B cell (primary cell): Measurements from ENCODE around the gene TMEM143. TPM values are rescaled to one million over a fixed set of nuclear protein-coding genes. Genes with fewer than 3 reads are reported as not detected.

Experiments
- ATAC-seq: fragments of 200-7000 bp; cut with Tn5 transposase; one replicate; pipeline ENCODE4 v1.10.0; 2021; ENCODE audit warnings: low read depth, mild to moderate bottlenecking, moderate number of reproducible peaks, moderate library complexity
- CTCF ChIA-PET: fragments of 350-600 bp; sonication (Branson Sonifier 250); formaldehyde crosslinking; loops from one replicate; lab custom pipeline; 2021; ENCODE audit warnings: antibody characterized with exemption, inconsistent platforms; lab: Charles Lee
- POLR2A ChIA-PET: fragments of 350-600 bp; sonication (Branson Sonifier 250); formaldehyde crosslinking; loops from one replicate; lab custom pipeline; 2021; ENCODE audit warnings: antibody characterized with exemption; lab: Charles Lee
- DNase-seq: peaks from one replicate; pipeline ENCODE4 v3.0.0; 2013
- H2AFZ ChIP-seq: 2 replicates; pipeline ENCODE4 v1.6.1; 2012; ENCODE audit warnings: mild to moderate bottlenecking, low read depth, low read length; ENCODE audit not compliant: insufficient read depth, poor library complexity, severe bottlenecking
- H3K27ac ChIP-seq, 2 donors: 1 replicate in 1 of 2; 2 replicates in 1 of 2; pipeline ENCODE4 v1.5.1; 2012 to 2013; ENCODE audit warnings: low read length in 2 of 2, mild to moderate bottlenecking in 2 of 2, moderate library complexity in 1 of 2
- H3K27me3 ChIP-seq, 4 experiments: fragments of 200-600 bp in 1 of 4; sonication (generic) in 1 of 4; replicated peaks in 1 of 4; 1 replicate in 2 of 4; 2 replicates in 2 of 4; pipeline versions ENCODE4 v1.6.1 to v1.7.0; 2013 to 2016; ENCODE audit warnings: low read length in 3 of 4, mild to moderate bottlenecking in 2 of 4, mixed read lengths in 1 of 4, moderate library complexity in 1 of 4; ENCODE audit not compliant: insufficient read depth in 4 of 4, control insufficient read depth in 3 of 4; ENCODE audit errors: control extremely low read depth in 1 of 4
- H3K36me3 ChIP-seq, 2 experiments: replicated peaks in 1 of 2; 1 replicate in 1 of 2; 2 replicates in 1 of 2; pipeline versions ENCODE4 v1.6.1 to v1.7.1; 2013; ENCODE audit warnings: low read length in 1 of 2; ENCODE audit not compliant: insufficient read depth in 2 of 2, control insufficient read depth in 1 of 2; ENCODE audit errors: control extremely low read depth in 1 of 2, extremely low read depth in 1 of 2
- H3K4me1 ChIP-seq, 2 donors: fragments of 200-600 bp in 1 of 2; sonication (generic) in 1 of 2; 1 replicate in 1 of 2; 2 replicates in 1 of 2; pipeline versions ENCODE4 v1.5.1 to v1.6.1; 2013 to 2017; ENCODE audit warnings: low read length in 2 of 2; ENCODE audit not compliant: control insufficient read depth in 2 of 2, insufficient read depth in 2 of 2
- H3K4me2 ChIP-seq: replicated peaks from 2 replicates; pipeline ENCODE3; 2012; ENCODE audit warnings: mild to moderate bottlenecking, low read depth, low read length; ENCODE audit not compliant: poor library complexity, severe bottlenecking
- H3K4me3 ChIP-seq, 5 experiments: fragments of 200-600 bp in 1 of 5; sonication (generic) in 1 of 5; 1 replicate in 3 of 5; 2 replicates in 2 of 5; pipeline versions ENCODE4 v1.5.1 to v1.7.0; 2011 to 2016; ENCODE audit warnings: low read length in 4 of 5, mild to moderate bottlenecking in 4 of 5, low read depth in 2 of 5, control low read depth in 1 of 5, moderate library complexity in 1 of 5; ENCODE audit not compliant: insufficient read depth in 1 of 5; ENCODE audit errors: control extremely low read depth in 1 of 5, extremely low read depth in 1 of 5
- H3K79me2 ChIP-seq: fragments of 200-600 bp; sonication (generic); one replicate; pipeline ENCODE4 v1.6.0; 2016; ENCODE audit warnings: low read length; ENCODE audit not compliant: control insufficient read depth, insufficient read depth
- H3K9ac ChIP-seq: fragments of 200-600 bp; sonication (generic); 2 replicates; pipeline ENCODE4 v1.6.1; 2017; ENCODE audit warnings: mild to moderate bottlenecking, low read length, moderate library complexity
- H3K9me3 ChIP-seq, 3 donors: one replicate each; pipeline versions ENCODE4 v1.6.1 to v1.7.1; 2013; ENCODE audit warnings: low read length in 2 of 3; ENCODE audit not compliant: control insufficient read depth in 2 of 3, insufficient read depth in 1 of 3; ENCODE audit errors: control extremely low read depth in 1 of 3
- H4K20me1 ChIP-seq: 2 replicates; pipeline ENCODE4 v1.6.0; 2012; ENCODE audit warnings: mild to moderate bottlenecking, low read length; ENCODE audit not compliant: insufficient read depth, control insufficient read depth, poor library complexity, severe bottlenecking
- H3K27ac Mint-ChIP-seq: one replicate; pipeline ENCODE4 v1.8.0; 2021; ENCODE audit warnings: mixed read lengths
- H3K27me3 Mint-ChIP-seq: one replicate; pipeline ENCODE4 v1.8.0; 2021; ENCODE audit warnings: mixed read lengths
- H3K4me1 Mint-ChIP-seq: one replicate; pipeline ENCODE4 v1.8.0; 2021; ENCODE audit warnings: mixed read lengths
- H3K4me3 Mint-ChIP-seq: one replicate; pipeline ENCODE4 v1.8.0; 2021; ENCODE audit warnings: mixed read lengths
- H3K9me3 Mint-ChIP-seq: one replicate; pipeline ENCODE4 v1.8.0; 2022; ENCODE audit warnings: mixed read lengths; ENCODE audit not compliant: insufficient read depth
- EZH2 ChIP-seq: IDR thresholded peaks from 2 replicates; pipeline ENCODE4 v1.6.1; 2012; ENCODE audit warnings: borderline replicate concordance, low read depth, mild to moderate bottlenecking, moderate library complexity, low read length; ENCODE audit not compliant: insufficient read depth, poor library complexity, severe bottlenecking
- WGBS: methylation state at CpG from one replicate; pipeline ENCODE4 v1.1.5; 2013; ENCODE audit warnings: missing lambda C conversion rate; ENCODE audit not compliant: insufficient coverage; 5-methylcytosine and 5-hydroxymethylcytosine counted together
- intact Hi-C: fragments of 100-400 bp; cut with micrococcal nuclease; formaldehyde crosslinking; loops from one replicate; pipeline ENCODE4 v1.10.0; 2022
- polyA plus RNA-seq: library from polyadenylated mRNA; depleted of rRNA; stranded (reverse); fragments of >200 nt; gene quantifications from 2 replicates; pipeline ENCODE4 v1.2.3, GENCODE V29; 2012
- total RNA-seq, 2 donors: library from RNA; stranded (reverse); fragments of 120-200 nt in 1 of 2; gene quantifications; 1 replicate in 1 of 2; 2 replicates in 1 of 2; pipeline versions ENCODE4 v1.2.3 to v1.2.4, GENCODE V29; 2013 to 2022
- TF ChIP-seq, protein P1 (sequence below): fragments of 200-600 bp; IDR thresholded peaks from one replicate; pipeline ENCODE4 v1.8.0; 2022; ENCODE audit warnings: antibody characterized with exemption, mild to moderate bottlenecking

TMEM143 gene
- total and polyA plus RNA-seq, 2 donors (not counting 1 experiment from before 2014, with no cell fraction given): 30.0 to 34.3 TPM

DNA sequence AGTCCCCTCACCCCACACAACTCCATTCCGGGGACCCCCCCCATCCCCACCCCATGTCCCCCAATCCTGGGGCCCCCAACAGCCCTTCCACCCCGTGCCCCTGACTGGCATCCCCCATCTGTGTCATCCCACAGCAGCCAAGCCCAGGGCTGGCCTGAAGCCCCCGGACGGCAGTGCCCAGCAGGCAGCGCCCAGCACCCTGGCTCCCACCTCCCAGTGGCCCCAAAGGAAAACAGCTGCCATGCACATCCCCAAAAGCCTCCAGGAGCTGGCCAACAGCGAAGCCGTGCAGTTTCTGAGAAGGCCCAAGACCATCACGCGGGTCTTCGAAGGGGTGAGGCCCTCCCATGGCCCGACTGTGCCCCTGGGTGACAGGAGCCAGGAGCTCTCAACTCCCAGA is 1.9 kb upstream of the TMEM143 start:
- Histone ChIP-seq H3K9ac (no peak overlapping the region), H4K20me1 (no peaks in the 10 kb centered on the region), H3K27ac (no peak overlapping the region), H3K9me3 (no peaks in the 10 kb centered on the region), H3K36me3 (peaks cover 0 to 3% of the 10 kb centered on the region in 2 experiments), H2AFZ (no peak overlapping the region), H3K79me2 (no peaks in the 10 kb centered on the region), H3K4me2 (no peak overlapping the region), H3K27me3 (no peaks in the 10 kb centered on the region), H3K4me3 (no peak overlapping the region), H3K4me1 (peaks cover 5 to 20% of the 10 kb centered on the region in 2 donors)
- H3K27ac Mint-ChIP-seq: no peak overlapping the region
- no peaks in the 10 kb centered on the region for H3K9me3 Mint-ChIP-seq
- H3K4me1 Mint-ChIP-seq: peaks cover 15% of the 10 kb centered on the region
- no peak overlapping the region for H3K4me3 Mint-ChIP-seq
- POLR2A ChIA-PET: no interaction called here
- 96% methylated on average over 10 of the region's 11 CpGs for WGBS
- intact Hi-C loops: loop anchor here (2.0 kb wide), 2 partner anchors 271 to 1275 kb away; partner anchors contain the start of genes DBP and RRAS
- TF ChIP-seq, protein P1, sequence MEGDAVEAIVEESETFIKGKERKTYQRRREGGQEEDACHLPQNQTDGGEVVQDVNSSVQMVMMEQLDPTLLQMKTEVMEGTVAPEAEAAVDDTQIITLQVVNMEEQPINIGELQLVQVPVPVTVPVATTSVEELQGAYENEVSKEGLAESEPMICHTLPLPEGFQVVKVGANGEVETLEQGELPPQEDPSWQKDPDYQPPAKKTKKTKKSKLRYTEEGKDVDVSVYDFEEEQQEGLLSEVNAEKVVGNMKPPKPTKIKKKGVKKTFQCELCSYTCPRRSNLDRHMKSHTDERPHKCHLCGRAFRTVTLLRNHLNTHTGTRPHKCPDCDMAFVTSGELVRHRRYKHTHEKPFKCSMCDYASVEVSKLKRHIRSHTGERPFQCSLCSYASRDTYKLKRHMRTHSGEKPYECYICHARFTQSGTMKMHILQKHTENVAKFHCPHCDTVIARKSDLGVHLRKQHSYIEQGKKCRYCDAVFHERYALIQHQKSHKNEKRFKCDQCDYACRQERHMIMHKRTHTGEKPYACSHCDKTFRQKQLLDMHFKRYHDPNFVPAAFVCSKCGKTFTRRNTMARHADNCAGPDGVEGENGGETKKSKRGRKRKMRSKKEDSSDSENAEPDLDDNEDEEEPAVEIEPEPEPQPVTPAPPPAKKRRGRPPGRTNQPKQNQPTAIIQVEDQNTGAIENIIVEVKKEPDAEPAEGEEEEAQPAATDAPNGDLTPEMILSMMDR: no peak
- no peak for TF ChIP-seq EZH2
- H3K27me3 Mint-ChIP-seq: no peaks in the 10 kb centered on the region
- no peak for ATAC-seq
- DNase-seq: no peak
- CTCF ChIA-PET: interaction anchor here (1.8 kb wide), 1 partner anchor 25 kb away, joined by 5 read pairs; the partner anchor contains the start of gene KDELR1

DNA sequence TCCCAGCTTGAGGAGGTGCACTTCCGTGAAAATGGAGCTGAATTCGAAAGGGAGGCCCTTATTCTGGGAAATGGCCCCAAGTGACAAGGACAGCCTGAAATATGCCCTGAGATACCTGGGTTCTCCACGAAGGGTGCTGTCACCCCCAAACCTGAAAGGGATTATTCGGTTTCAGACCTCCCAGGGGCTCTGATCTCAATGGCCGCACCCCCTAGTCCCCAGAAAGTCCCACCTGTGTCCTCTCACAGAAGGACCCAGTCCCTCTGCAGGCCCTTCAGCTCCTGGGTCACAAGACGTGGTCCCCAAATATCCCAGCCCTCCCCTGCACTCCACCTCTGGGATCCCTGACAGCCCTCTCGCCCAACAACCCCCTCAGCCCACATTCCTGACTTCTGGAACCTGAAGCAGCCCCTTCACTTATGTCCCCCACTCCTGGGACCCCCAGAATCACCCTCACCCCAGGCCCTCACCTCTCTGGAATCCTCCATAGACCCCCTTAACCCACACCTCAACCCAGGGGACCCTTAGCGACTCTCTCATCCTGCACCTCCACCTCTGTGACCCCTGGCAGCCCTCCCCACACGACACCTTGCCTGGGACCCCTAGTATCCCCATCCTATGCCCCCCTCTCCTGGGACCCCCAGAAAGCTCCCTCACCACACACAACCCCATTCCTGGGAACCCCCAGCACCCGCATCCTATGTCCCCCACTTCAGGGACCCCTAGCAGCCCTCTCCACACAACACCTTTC is 1.0 kb upstream of the TMEM143 start:
- DNase-seq: no peak
- no peak for ATAC-seq
- no peaks in the 10 kb centered on the region for H3K27me3 Mint-ChIP-seq
- WGBS: 65% methylated on average over 9 of the region's 10 CpGs
- ChIA-PET CTCF (interaction anchor here (0.7 to 2.5 kb wide), 9 partner anchors 26 to 244 kb away, joined by 3 to 21 read pairs (median 5); partner anchors contain the start of gene KDELR1), POLR2A (interaction anchor here (1.0 to 1.7 kb wide), 7 partner anchors 27 to 259 kb away, joined by 3 to 16 read pairs (median 5); partner anchors contain the start of genes EMP3, KDELR1, RPL18 and SPHK2)
- H3K9me3 Mint-ChIP-seq: no peaks in the 10 kb centered on the region
- Histone ChIP-seq H3K27me3 (no peaks in the 10 kb centered on the region), H3K4me2 (peak overlapping the region; percentile 78), H3K9ac (peak overlapping the region; percentile 67), H3K79me2 (no peaks in the 10 kb centered on the region), H3K36me3 (peaks cover 0 to 3% of the 10 kb centered on the region in 2 experiments), H2AFZ (peak overlapping the region; percentile 80), H3K4me1 (peaks cover 5 to 20% of the 10 kb centered on the region in 2 donors), H4K20me1 (no peaks in the 10 kb centered on the region), H3K27ac (peak overlapping the region; percentile 93 to 97), H3K9me3 (no peaks in the 10 kb centered on the region), H3K4me3 (peak overlapping the region in 4 of 5 experiments; percentile 45 to 62 (median 56))
- peaks cover 15% of the 10 kb centered on the region for H3K4me1 Mint-ChIP-seq
- H3K4me3 Mint-ChIP-seq: peak overlapping the region; percentile 95
- intact Hi-C loops: loop anchor here (1.0 to 5.0 kb wide), 12 partner anchors 27 to 1762 kb away; partner anchors contain the start of genes CALM3, CYTH2, DBP and GRWD1
- TF ChIP-seq, protein P1: no peak
- no peak for TF ChIP-seq EZH2
- peak overlapping the region; percentile 97 for H3K27ac Mint-ChIP-seq
